IPS-11a (cell line): ENCODE measurements around the gene STK33.

ENCODE experiments used
- H3K4me3 ChIP-seq: one replicate; pipeline ENCODE4 v1.5.1; 2013; ENCODE audit warnings: low read depth, low read length, control low read depth

Gene STK33

GRCh38 chr11:8442301-8442700 lies 151.7 kb downstream of the STK33 start:
- no peak overlapping the region for H3K4me3 ChIP-seq

- H3K4me3 ChIP-seq = no peak overlapping the region
Measured at GRCh38 chr11:8440649-8441048, 153.4 kb downstream of the STK33 start.

GRCh38 chr11:8429483-8429882 lies 164.5 kb downstream of the STK33 start:
- H3K4me3 ChIP-seq = no peak overlapping the region

GRCh38 chr11:8426076-8426475 lies 168.0 kb downstream of the STK33 start:
- no peak overlapping the region for H3K4me3 ChIP-seq

GRCh38 chr11:8415195-8415594 lies 178.8 kb downstream of the STK33 start:
- no peak overlapping the region for H3K4me3 ChIP-seq

- no peak overlapping the region for H3K4me3 ChIP-seq
Measured at GRCh38 chr11:8408151-8408941, 185.7 kb downstream of the STK33 start.

GRCh38 chr11:8403310-8403709 lies 190.7 kb downstream of the STK33 start:
- no peak overlapping the region for H3K4me3 ChIP-seq

GRCh38 chr11:8392886-8393285 lies 201.1 kb downstream of the STK33 start:
- no peak overlapping the region for H3K4me3 ChIP-seq

- no peak overlapping the region for H3K4me3 ChIP-seq
Measured at GRCh38 chr11:8392166-8392565, 201.9 kb downstream of the STK33 start.

- H3K4me3 ChIP-seq = no peak overlapping the region
Measured at GRCh38 chr11:8390851-8391612, 203.0 kb downstream of the STK33 start.

GRCh38 chr11:8389029-8389996 lies 204.7 kb downstream of the STK33 start:
- no peak overlapping the region for H3K4me3 ChIP-seq

- H3K4me3 ChIP-seq = no peak overlapping the region
Measured at GRCh38 chr11:8387693-8388092, 206.3 kb downstream of the STK33 start.

- H3K4me3 ChIP-seq = no peak overlapping the region
Measured at GRCh38 chr11:8387141-8387540, 206.9 kb downstream of the STK33 start.

- no peak overlapping the region for H3K4me3 ChIP-seq
Measured at GRCh38 chr11:8386134-8386864, 207.7 kb downstream of the STK33 start.

GRCh38 chr11:8384199-8384821 lies 209.7 kb downstream of the STK33 start:
- H3K4me3 ChIP-seq = no peak overlapping the region

GRCh38 chr11:8383627-8384026 lies 210.4 kb downstream of the STK33 start:
- H3K4me3 ChIP-seq = no peak overlapping the region

- no peak overlapping the region for H3K4me3 ChIP-seq
Measured at GRCh38 chr11:8383227-8383626, 210.8 kb downstream of the STK33 start.

GRCh38 chr11:8382436-8383053 lies 211.5 kb downstream of the STK33 start:
- H3K4me3 ChIP-seq = no peak overlapping the region

- H3K4me3 ChIP-seq = no peak overlapping the region
Measured at GRCh38 chr11:8381871-8382396, 212.1 kb downstream of the STK33 start.
